Measurements from ENCODE around the gene CCDC33.

The CCDC33 gene

DNA sequence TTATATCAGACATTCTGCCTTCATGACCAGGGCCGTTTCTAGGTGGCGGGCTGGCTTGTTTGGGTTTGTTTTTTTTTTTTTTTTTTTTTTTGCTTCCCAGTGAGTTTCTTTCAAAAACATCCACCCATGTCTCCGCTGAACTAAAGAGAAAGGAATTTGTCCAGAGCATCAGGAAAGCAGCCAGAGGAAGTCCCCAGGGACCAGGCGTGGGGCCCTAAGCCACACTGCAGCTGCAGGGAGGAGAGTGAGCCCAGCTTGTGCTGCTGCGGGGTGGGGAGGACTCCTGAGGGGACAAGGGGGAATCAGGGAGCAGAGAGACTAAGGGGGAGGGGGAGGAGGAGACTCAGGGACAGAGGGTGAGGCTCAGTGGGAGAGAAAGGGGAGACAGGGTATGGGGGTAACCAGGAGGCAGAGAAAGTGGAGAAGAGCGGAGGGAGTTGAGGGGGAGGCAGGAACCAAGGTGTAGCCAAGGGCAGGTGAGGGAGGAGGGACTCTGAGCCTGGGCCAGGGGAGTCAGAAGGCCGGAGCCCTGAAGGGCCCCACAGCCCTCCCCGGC is 81.8 kb downstream of the CCDC33 start:
- no peak for DNase-seq

DNA sequence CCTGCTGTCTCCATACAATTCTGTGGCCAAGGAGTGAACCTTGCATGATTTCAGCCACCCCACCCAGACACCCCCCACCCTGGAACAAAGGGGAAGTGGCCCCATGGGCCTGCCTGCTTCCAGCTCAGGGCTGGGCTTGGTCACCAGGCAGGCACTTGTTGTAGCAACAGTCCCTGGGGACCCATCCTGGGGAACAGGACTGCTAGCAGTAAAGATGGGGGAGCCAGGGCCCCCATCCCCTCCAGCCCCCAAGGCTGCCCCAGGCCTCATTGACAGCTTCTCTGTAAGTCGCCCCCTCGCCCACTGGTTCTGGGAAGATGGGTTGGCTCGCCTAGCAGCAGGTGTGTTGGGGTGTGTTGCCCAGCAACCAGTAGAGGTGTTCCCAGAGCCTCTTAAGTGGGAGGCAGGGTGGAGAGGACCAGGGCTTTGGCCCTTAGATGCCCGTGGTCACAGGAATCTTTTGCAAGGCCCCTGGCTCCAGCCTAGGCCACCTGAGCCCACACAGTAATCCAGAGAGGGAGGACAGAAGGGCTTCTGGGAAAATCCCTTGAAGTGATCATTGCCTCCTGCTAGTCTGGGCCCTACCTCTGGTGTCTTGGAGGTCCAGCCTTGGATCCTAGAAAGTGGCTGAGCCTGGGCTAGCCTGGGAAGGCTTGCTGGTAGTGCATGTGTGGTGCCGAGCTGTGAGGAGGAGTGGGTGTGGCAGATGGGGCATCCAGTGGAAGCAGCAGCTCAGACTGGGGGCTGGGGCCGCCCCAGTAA is 82.4 kb downstream of the CCDC33 start:
- peak; percentile 42 for DNase-seq

DNA sequence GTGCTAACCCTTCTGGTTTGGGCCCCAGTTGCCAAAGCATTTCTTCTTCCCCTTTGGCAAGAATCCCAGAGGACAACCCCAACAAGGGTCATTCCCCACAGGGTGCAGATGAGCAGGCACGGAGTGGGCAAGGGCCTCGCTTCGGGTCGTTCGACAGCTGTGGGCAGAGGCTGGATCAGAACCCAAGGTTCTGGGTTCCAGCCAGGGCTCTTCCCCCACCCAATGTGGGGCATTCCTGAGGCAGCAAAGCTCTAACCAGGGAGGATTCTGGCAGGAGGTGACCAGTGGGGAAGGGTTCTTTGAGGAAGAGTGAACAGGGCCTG is 83.0 kb downstream of the CCDC33 start:
- no peak for DNase-seq

DNA sequence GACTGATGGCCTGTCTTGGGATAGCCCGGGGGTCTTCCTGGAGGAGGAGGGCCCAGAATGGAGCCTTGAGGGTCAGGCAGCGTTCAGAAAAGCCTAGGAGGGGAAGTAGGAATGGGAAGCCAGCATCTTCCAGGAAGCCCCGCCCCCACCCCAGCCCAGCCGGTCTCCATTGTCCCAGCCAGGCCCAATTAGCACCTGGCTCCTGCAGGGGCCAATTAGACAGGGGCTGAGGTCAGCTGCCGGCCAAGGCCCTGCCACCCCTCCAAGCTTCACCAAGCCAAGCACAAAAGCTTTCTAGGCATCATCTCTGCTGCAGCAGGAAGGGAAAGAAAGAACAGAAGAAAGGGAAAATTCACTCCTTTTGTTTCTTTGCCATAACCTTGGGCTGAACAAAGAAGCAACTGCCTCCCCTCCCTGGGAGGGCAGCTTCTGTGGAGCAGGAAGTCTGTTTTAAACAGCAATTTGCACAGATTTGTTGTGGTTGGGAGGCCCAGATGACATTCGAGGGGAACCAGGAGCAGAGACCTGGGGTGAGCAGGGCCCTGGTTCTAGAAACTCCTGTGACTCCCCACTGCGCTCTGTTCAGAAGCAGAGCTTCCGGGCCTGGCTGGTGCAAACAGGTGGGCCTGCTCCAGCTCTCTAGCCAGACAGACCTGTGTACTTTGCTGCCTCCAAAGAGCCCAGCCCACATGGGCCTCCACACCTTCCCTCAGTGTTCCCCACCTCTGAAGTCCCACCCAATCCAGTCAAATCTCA is 83.6 kb downstream of the CCDC33 start:
- no peak for DNase-seq

DNA sequence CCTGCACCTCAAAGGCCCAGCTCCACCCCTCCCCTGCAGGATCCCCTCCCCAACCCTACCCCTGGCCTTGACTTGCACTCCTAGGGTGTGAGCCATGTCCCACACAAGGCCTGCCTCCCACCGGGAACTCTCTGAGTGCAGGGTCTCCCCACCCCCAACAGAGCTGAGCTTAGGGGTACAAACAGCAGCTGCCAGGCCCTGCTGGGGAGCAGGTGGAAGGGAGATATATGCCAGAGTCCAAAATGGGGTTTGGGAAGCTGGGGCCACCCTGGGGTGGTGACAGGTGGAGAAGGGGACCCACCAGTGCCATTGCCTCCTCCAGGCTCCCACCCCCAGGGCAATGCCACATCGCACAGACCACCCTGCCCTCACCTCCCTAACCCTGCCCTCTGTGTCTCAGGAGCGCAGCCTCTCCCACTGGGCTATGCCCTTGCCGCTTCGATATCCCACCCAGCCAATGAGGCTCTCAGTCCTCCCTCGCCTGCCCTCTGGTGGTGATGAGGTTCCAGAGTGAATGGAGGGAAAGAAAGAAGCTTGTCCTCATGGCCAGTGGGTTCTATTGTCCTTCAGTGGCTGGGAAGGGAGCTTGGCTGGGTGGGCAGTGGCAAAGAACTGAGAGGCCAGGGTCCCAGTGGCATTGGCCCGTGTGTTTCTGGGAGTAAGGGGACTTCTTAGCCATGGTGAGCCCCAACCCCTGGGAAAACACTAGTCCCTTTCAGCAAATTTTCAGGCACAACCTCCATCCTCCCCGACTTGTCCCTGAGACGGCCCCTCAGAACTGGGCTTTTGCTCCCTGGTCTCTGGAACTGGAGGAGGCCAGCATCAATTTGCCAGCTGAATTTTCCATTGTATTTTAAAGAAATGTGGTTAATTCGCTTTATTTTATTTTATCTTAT is 84.5 kb downstream of the CCDC33 start:
- DNase-seq = no peak

DNA sequence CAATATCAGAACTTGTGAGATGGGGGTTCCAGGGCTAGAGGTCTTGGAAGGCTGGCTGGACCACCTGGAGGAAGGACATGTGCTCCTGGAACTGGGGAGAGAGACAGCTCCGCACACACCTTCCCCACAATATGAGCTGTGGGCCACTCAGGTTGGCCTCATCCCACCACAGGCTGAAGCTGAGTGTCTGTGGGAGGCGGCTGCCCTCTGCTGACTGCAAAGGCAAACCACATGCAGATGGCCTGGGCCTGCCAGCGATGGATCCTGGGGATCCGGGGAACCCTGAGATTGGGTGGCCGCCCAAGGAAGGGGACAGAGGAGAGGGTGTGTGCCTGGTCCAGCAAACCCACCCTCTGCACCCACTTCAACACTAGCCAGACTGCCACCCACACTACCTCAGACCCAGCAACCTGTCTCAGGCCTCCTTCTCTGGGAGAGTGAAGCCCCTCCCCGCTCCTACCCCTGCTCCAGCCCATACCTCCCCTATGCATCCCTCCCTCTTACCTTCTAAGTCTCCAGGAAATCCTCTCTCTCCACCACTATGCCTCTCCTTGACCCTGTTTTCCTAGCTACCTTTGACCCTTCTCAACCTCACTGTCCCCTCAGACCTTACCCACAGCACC is 86.5 kb downstream of the CCDC33 start:
- DNase-seq = no peak

DNA sequence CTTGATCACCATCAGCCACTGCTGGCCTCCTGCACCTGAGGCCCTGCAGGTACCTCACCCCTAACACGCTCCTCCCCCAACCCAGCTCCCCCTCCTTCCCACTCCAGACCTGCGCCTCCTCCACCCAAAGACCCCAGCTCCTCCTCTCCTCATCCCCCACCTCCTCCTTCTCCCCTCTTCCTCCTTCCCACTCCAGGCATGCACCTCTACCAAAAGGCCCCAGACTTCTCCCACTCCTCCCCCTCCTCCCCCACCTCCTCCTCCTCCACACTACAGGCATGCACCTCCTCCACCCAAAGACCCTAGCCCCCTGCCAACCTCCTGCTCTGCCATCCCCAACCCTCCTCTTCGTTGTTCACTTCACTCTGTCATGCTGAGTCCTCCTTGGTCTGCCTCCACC is 88.6 kb downstream of the CCDC33 start:
- no peak for DNase-seq

DNA sequence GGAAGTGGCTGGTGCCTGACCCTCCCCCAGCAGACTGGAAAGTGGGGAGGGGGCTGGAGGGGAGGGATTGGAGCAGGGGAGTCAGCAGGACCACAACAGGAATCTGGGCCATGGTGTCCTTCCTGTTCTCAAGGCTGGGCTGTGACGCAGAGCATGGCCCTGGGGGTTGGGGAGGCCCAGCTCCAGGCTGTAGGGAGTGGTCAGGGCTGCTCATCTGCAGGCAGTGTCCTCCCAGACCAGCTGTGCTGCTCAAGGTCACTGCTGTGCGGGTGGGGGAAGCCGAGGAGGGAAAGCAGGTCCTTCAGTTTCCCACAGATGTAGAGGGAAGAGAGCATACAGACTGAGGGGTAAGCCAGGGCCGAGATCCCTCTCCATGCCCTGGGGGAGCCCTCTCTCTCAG is 90.6 kb downstream of the CCDC33 start:
- DNase-seq = no peak

DNA sequence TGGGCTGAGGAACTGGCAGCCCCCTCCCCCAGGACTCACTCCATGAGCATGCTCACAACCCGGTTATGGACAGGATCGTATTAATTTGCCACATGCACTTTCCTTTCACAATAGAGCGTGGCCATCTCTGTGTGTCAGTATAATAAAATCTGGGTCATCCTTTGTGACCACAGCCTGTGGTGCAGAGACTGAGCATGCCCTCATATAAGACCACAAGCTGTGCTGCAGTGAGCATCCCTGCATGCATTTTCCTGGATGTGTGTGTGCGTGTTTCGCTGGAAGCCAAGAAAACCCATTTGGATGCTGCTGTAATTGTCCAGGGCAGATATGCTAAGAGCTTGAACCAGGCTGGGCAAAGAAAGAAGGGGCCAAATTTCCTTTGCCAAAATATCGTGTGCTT is 91.6 kb downstream of the CCDC33 start:
- no peak for DNase-seq

DNA sequence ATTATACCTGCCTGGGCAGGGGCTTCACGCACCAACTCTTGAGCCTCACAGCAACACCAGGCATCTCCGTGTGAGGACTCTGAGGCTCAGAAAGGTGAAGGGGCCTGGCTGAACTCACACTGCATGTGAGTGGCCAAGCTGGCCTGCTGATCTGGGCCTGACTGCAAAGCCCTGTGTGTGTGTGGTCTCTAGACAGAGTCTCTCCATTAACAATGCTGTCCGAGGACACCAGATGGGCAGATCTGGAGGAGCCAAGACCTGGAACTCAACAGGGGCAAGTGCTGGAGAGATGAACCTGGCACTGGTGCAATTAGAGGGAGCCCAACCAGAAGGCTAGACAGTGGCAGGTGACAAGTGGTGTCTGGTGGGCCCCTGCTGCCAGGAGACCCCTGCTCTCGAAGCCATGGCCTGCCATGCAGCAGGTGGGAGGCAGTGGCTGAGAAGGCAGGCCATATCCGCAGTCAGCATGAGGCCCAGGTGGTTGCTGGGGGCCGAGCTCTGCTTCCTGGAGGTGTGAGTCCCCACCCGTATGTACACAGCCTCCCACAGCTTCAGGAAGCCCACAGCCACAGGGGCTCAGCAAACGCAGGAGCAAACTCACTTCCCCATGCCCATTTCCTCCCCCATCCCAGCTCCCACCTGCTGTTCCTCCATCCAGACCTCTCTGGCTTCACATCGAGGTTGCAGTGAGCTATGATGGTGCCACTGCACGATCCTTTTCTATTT is 92.4 kb downstream of the CCDC33 start:
- no peak for DNase-seq

DNA sequence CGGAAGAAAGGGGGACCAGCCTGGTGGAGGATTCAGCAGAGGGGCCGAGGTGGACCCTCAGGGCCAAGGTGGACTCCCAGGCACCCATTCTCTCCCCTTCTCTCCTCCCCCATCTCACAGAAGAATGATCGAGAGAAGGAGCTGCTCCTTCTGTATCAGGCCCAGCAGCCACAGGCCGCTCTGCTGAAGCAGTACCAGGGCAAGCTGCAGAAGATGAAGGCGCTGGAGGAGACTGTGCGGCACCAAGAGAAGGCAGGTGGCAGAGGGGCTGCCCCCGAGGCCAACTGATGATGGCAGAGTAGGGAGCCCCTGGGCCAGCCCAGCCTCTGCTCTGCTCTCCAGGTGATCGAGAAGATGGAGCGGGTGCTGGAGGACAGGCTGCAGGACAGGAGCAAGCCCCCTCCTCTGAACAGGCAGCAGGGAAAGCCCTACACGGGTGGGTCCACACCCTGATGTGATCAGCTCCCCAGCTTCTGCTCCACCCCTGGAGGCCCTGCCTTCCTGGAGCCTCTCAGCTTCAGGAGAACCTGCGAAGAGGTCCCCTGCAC is 94.8 kb downstream of the CCDC33 start:
- DNase-seq = no peak

DNA sequence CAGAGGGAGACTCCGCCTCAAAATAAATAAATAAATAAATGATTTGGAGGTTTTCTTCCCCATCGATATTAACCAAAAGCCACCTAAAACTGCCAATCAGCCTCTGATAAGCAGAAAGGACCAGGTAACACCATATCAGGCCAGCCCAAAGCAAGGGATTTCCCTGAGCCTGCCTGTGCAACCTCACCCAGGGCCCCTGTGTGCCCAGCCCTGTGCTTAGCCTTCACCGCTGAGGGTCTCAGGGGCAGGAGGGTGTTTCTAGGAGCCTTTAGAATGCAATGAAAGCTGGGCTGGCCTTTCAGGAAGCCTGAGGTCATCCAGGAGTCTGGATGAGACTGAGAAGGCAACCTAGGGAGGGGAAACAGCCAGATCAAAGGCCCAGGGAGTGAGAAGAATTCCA is 95.9 kb downstream of the CCDC33 start:
- DNase-seq = no peak

DNA sequence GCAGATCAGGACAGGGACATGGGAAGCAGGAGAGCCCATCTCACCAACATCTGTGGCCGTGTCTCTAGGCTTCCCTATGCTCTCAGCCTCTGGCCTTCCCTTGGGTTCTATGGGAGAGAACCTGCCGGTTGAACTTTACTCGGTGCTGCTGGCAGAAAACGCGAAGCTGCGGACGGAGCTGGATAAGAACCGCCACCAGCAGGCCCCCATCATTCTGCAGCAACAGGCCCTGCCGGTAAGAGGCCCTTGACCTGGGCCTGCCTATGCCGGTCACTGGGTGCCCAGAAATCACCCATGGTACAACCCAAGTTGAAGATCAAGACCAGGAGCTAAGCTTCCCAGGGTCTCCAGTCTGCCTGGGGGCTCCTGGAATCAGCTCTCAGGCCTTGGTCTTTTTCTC is 96.5 kb downstream of the CCDC33 start:
- DNase-seq = no peak

DNA sequence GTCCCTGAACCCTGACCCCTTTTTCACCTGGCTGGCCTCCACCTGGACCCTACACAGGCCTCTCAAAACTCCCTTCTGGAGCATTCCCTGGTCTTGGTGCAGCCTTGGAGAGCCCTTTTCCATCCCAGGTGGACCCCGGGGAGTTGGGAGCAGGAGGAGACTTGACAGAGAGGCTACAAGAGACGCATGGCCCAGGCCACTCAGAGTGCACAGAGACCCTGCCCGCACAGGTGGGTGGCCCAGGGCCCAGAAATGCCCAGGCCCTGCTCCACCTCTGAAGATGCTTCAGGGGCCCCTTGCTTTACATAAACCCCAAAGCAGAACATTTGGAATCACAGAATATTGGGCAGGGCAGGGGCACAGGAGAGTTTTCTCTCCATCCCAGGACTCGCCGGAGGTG is 97.0 kb downstream of the CCDC33 start:
- no peak for DNase-seq

DNA sequence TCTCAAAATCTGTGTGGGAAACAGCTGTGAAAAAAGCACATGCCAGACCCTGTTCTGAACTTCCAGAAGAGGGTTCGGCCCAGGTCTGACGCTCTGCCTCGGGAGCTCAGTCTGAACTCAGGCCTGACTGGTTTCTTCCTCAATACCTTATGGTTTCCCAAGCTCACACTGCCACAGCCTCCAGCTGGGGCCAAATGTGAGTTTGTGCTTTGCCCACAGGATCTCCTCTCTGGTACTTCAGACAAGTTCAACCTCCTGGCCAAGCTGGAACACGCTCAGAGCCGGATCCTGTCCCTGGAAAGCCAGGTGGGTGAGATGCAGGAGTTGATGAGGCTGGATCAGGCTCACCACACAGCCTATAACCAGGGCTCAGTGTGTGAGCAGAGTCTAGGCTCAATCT is 97.5 kb downstream of the CCDC33 start:
- DNase-seq = no peak

DNA sequence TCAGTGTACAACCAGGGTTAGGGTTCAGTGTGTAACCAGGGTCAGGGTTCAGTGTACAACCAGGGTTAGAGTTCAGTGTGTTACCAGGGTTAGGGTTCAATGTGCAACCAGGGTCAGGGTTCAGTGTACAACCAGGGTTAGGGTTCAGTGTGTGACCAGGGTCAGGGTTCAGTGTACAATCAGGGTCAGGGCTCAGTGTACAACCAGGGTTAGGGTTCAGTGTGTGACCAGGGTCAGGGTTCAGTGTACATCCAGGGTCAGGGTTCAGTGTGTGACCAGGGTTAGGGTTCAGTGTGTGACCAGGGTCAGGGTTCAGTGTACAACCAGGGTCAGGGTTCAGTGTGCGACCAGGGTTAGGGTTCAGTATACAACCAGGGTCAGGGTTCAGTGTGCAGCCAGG is 98.0 kb downstream of the CCDC33 start:
- no peak for DNase-seq

DNA sequence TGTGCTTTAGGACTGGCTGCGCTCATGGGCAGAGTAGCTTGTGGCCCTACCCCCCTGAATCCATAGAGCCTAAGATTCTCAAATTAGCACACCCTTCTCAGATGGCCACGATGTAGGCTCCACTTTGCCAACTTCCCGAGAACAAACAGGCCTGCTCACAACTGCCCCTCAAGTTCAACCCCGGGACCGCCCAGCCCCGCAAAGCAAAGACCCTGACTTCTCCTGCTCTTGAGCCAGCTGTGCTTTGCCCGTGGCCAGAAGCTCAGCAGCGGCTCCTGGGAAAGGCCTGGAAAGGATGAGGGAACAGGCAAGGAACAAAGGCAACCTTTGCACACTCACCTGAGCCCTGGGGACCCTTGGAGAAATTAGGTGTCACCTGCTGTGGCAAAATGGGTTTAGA is 99.3 kb downstream of the CCDC33 start:
- DNase-seq = no peak

DNA sequence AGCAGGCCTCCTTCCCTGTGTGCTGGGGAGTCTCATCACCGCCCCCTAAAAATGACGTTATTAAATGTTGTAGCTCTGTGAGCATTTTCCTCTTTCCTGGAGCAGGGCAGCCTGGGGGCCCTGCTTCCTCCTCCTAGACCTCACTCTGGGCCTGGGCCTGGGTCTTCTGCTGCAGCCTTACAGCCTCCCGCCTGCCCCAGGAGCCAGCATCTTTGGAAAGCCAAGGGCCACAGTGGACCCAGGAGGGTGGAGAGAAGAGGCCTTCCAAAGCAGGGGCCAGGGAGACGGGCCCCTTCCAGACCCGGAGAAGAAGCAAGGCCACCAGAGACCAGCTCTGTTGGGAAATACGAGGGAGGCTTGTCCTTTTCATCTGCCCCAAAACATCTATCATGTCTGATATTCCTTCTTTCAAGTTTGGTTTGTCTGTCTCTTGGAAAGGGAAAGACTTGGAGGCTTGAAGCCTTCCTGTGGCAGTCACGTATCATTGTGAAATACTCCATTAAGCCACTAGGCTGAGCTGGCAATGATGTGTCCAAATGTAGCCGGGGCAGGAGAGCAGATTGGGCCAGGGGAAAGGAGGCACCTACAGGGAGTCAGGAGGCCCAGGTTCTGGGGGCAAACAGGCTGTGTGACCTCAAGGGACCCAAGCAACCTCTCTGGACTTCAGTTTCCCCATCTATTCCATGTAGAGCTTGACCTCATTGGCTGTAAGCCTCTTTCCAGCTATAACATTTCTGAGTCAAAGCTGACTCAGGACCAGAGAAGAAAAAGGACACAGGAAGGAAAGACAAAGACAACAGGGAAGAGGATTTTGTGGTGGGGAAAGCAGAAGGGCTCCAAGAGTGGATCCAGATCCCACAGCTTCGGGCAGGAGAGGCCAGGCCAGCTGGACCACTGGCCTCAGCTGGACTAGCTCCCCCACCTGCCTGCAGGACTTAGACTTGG is 100.2 kb downstream of the CCDC33 start:
- no peak for DNase-seq

DNA sequence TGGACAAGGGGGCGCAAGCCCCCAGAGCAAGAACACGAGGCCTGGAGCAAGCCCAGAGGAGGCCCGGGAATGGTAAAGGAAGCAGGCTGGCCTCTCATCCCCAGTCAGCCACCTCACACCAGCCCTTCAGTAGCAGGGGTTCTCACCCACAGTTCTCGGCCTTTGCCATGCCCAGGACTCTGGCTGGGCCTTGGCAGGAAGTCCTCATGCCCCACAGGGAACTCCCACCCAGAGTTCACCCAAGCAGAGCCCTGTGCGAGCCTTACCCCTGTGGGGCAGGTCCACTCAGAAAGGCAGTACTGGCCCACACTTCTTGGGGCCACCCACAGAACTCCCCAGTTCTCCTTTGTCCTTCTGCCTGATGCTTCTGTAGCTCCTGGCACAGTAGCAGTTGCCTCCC is 101.0 kb downstream of the CCDC33 start:
- DNase-seq = no peak

DNA sequence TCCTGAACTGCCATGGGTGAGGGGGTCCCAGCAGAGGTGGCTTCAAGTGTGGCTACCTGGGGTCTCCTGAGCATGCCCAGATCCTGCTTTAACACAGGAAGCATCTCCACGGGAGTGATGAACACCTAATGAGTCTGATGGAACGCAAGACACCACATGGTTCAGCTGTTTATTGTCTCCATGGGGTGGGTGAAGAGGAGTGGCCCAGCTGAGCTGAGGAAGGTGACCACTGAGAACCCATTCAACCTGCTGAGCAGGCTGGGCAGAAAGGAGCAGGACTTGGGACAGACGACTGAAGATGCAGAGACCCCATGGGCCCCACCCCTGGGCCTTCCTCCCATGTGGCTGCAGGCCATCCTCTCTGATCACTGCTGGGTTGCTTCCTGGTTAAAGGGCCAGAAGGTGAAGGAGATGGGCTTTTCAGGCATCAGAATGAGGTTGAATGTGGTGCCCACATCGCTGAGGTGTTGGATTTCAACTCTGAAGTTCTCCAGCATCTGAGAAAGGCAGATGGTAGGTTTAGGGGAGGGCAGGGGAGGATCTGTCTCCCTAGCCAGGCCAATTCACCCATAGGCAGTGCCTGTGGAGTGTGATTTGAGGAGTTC is 101.6 kb downstream of the CCDC33 start:
- no peak for DNase-seq
